HG03571 (cell line): ENCODE data around the gene EXO5.
"Not testable (repeated sequence)": the region's sequence is repeated elsewhere in the genome, so short reads cannot be mapped to it uniquely, and the experiment has no call there.

Experiments
- ATAC-seq: cut with Tn5 transposase; IDR thresholded peaks from one replicate; pipeline ENCODE4 v1.9.1; 2021; ENCODE audit not compliant: unreplicated experiment

Gene EXO5

GRCh38 chr1:40546957-40547356 lies 38.4 kb downstream of the EXO5 start:
- ATAC-seq, result no peak

- ATAC-seq, result no peak
Measured at GRCh38 chr1:40553017-40553416, 44.5 kb downstream of the EXO5 start.

- ATAC-seq, result not testable (repeated sequence)
Measured at GRCh38 chr1:40554807-40555206, 46.2 kb downstream of the EXO5 start.

GRCh38 chr1:40556121-40556520 lies 47.6 kb downstream of the EXO5 start:
- no peak for ATAC-seq

GRCh38 chr1:40558241-40558640 lies 49.7 kb downstream of the EXO5 start:
- ATAC-seq, result not testable (repeated sequence)

- no peak for ATAC-seq
Measured at GRCh38 chr1:40562185-40562584, 53.6 kb downstream of the EXO5 start.

- no peak for ATAC-seq
Measured at GRCh38 chr1:40563266-40563665, 54.7 kb downstream of the EXO5 start.

- ATAC-seq, result no peak
Measured at GRCh38 chr1:40564506-40564905, 55.9 kb downstream of the EXO5 start.

- no peak for ATAC-seq
Measured at GRCh38 chr1:40564913-40565312, 56.3 kb downstream of the EXO5 start.
